Nephron (organoid): ENCODE results near the gene ENOSF1.
A peak's percentile ranks its signal among the peaks of the same experiment; 100 is the strongest.

Experiments used
- H3K27ac Mint-ChIP-seq, 3 experiments: 2 replicates each; pipeline ENCODE4 v1.8.0; 2020; ENCODE audit warnings: mixed read lengths in 3 of 3, mild to moderate bottlenecking in 2 of 3, moderate library complexity in 1 of 3
- H3K27me3 Mint-ChIP-seq: 2 replicates; pipeline ENCODE4 v1.8.0; 2021; ENCODE audit warnings: low read depth, mild to moderate bottlenecking, moderate library complexity, mixed read lengths
- H3K36me3 Mint-ChIP-seq: 2 replicates; pipeline ENCODE4 v1.8.0; 2020; ENCODE audit warnings: low read depth, mixed read lengths
- H3K4me1 Mint-ChIP-seq: 2 replicates; pipeline ENCODE4 v1.8.0; 2020; ENCODE audit warnings: mixed read lengths
- H3K4me3 Mint-ChIP-seq, 3 experiments: 2 replicates each; pipeline ENCODE4 v1.8.0; 2020; ENCODE audit warnings: mild to moderate bottlenecking in 3 of 3, mixed read lengths in 3 of 3, moderate library complexity in 2 of 3
- H3K9me3 Mint-ChIP-seq: 2 replicates; pipeline ENCODE4 v1.8.0; 2020; ENCODE audit warnings: mixed read lengths
- TF ChIP-seq, protein P1 (sequence below), 3 experiments: fragments of 200-600 bp; sonication (generic); IDR thresholded peaks; one replicate each; pipeline ENCODE4 v1.5.0; 2021; ENCODE audit warnings: antibody characterized with exemption in 3 of 3; ENCODE audit not compliant: unreplicated experiment in 3 of 3

ENOSF1 gene

DNA sequence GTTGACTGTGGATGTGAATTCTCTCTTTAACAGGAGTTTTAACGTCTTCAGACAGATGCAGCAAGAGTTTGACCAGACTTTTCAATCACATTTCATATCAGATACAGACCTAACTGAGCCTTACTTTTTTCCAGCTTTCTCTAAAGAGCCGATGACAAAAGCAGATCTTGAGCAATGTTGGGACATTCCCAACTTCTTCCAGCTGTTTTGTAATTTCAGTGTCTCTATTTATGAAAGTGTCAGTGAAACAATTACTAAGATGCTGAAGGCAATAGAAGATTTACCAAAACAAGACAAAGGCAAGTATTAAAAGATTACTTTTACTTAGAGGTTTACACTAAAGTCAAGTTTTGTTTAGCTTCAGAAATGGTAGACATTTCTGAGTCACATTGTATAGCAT, 85.2 kb downstream of the ENOSF1 start:
- H3K27me3 Mint-ChIP-seq = no peaks in the 10 kb centered on the region
- TF ChIP-seq, protein P1, sequence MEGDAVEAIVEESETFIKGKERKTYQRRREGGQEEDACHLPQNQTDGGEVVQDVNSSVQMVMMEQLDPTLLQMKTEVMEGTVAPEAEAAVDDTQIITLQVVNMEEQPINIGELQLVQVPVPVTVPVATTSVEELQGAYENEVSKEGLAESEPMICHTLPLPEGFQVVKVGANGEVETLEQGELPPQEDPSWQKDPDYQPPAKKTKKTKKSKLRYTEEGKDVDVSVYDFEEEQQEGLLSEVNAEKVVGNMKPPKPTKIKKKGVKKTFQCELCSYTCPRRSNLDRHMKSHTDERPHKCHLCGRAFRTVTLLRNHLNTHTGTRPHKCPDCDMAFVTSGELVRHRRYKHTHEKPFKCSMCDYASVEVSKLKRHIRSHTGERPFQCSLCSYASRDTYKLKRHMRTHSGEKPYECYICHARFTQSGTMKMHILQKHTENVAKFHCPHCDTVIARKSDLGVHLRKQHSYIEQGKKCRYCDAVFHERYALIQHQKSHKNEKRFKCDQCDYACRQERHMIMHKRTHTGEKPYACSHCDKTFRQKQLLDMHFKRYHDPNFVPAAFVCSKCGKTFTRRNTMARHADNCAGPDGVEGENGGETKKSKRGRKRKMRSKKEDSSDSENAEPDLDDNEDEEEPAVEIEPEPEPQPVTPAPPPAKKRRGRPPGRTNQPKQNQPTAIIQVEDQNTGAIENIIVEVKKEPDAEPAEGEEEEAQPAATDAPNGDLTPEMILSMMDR (IDR thresholded peaks at IDR 0.05; ENCODE audit: unreplicated experiment in 3 of 3) = no peak
- H3K4me1 Mint-ChIP-seq = no peaks in the 10 kb centered on the region
- H3K27ac Mint-ChIP-seq = no peak overlapping the region
- no peaks in the 10 kb centered on the region for H3K9me3 Mint-ChIP-seq
- H3K4me3 Mint-ChIP-seq = no peak overlapping the region
- peaks cover 9% of the 10 kb centered on the region for H3K36me3 Mint-ChIP-seq

DNA sequence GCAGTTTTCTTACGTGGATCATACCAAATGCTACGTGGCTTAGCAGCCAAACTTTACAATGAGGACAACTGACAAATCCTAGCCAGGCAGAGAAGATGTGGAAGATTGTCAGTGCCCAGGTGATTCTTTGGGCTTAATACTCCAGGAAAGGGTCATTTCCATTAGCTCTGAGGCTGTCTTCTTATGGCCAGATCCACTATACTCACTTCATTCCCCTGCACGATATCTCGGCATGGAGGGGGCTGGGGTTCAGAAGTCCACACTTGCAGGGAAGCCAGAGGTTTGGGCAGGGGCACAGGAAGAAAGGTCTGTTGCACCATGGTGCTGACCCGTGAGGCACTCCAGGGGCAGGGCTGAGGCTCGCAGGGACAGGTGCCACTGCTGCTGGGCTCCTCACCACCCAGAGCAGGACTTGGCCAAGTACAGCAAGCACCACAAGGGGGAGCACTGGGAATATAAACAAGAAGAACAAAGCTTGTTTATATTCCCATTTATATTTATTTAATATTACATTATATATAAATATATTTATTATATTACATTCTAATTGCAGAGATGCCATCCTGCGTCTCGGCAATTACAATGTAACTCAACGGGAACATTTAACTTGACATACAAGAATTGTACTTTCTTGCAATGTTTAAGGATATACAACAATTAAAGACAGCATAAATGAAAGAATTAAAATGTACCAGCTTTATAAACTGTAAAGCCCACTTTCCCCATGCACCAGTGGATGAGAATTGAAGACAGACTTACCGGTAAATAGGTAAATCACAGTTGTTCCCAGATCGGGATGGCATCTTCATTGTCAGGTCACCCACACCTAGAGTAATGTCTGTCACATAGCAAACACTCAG, 88.4 kb downstream of the ENOSF1 start:
- Mint-ChIP-seq H3K36me3 (peaks cover 6% of the 10 kb centered on the region), H3K9me3 (no peaks in the 10 kb centered on the region), H3K4me3 (no peak overlapping the region), H3K4me1 (peaks cover 11% of the 10 kb centered on the region), H3K27me3 (no peaks in the 10 kb centered on the region), H3K27ac (no peak overlapping the region)
- TF ChIP-seq, protein P1 (IDR thresholded peaks at IDR 0.05; ENCODE audit: unreplicated experiment in 3 of 3) = peak; percentile 69 to 77 (median 75)

DNA sequence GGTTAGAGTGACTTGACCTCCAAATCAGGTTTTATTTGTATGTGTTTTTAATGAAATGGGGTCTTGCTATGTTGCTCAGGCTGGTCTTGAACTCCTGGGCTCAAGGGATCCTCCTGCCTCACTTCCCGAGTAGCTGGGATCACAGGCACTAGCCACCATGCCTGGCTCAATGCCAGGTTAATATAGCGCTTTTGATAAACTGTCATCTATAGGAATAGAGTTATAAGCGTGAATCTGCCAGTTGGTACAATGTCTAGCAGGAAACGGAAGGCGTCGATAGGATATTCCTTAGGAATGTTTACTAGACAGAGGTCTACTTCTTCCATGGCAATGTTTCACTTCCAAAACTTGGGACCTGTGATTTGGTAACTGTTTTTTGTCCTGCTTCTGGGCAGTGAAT, 90.1 kb downstream of the ENOSF1 start:
- H3K4me3 Mint-ChIP-seq = no peak overlapping the region
- H3K27me3 Mint-ChIP-seq = no peaks in the 10 kb centered on the region
- H3K36me3 Mint-ChIP-seq = peaks cover 6% of the 10 kb centered on the region
- TF ChIP-seq, protein P1 (IDR thresholded peaks at IDR 0.05; ENCODE audit: unreplicated experiment in 3 of 3) = no peak
- H3K27ac Mint-ChIP-seq = no peak overlapping the region
- H3K9me3 Mint-ChIP-seq = no peaks in the 10 kb centered on the region
- H3K4me1 Mint-ChIP-seq = peaks cover 20% of the 10 kb centered on the region

DNA sequence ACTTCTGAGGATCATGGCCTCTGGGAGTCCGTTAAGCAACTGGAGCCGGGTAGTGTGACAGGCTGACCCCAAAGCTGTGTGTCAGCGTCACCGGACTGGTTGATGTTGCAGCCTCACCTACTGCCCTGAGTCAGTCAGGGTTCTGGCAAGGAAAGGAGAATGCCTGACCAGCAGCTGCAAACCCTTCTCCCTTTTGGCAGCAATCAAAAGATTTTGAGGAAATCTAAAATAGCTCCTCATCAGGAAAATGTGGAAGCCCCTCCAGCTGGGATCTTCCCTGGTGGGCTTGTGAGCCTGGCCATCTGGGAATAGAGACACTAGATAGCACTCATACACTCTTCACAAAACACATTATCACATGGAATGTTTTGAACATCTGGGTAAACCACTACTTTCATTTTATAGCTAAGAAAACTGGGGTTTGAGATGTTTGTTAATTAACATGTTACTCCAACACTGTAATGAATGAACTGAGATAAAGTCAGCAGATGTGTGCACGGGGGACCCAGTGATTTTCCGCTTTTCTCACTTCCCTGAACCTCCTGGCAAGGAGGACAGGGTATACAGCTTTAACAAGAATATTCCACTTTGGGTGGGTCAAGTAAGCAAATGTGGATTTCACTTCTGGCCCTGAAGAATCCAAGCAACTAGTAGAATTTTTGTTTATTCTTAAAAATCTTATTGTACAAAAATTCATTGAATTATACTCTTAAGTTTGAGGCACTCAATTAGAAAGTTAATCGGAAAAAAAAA, 91.0 kb downstream of the ENOSF1 start:
- TF ChIP-seq, protein P1 (IDR thresholded peaks at IDR 0.05; ENCODE audit: unreplicated experiment in 3 of 3) = no peak
- Mint-ChIP-seq H3K4me3 (no peak overlapping the region), H3K36me3 (peaks cover 6% of the 10 kb centered on the region), H3K9me3 (no peaks in the 10 kb centered on the region), H3K27me3 (no peaks in the 10 kb centered on the region), H3K4me1 (peaks cover 22% of the 10 kb centered on the region), H3K27ac (no peak overlapping the region)
